ENCODE data around the gene LORICRIN.
"Not testable (repeated sequence)": the region's sequence is repeated elsewhere in the genome, so short reads cannot be mapped to it uniquely, and the experiment has no call there.

DNA sequence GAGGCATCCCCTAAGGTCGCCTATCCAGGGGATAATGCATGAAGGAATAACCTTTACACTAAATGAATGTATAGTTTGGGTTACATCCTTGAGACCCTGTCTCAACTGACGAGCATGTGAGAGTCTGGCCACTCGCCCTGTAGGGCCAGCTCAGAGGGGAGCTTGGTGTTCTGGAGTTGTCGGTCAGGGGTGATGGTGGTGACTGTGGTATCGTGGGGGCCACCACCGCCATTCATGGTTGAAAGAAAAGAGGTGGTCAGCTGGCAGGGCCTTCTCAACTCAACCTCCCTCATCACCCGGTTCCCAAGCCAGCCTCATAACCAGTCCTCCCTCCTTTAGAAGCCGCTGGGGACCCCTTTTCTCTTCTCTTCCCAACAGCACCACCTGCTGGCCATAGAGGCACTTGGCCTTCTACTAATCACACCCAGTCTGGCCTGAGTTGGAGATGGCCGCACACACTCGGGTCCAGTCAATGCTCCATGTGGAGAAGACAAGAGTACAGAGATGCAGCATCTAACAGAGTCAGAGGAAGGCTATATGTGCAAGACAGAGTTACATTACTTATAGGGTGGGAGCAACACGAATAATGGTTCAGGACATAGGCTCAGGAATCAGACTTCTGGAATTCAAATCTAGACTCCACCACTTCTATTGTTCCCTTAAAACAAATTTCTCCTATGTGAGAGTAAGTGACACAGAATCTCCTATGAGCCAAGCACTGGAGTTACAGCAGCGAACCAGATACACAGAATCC, 30.2 kb upstream of the LORICRIN start:
- TF ChIP-seq POLR2A, POLR2AphosphoS5 (IDR thresholded peaks at IDR 0.05; ENCODE audit: low read depth, low read length): not testable (repeated sequence)
